Measurements from ENCODE around the gene PTGIR.

DNA sequence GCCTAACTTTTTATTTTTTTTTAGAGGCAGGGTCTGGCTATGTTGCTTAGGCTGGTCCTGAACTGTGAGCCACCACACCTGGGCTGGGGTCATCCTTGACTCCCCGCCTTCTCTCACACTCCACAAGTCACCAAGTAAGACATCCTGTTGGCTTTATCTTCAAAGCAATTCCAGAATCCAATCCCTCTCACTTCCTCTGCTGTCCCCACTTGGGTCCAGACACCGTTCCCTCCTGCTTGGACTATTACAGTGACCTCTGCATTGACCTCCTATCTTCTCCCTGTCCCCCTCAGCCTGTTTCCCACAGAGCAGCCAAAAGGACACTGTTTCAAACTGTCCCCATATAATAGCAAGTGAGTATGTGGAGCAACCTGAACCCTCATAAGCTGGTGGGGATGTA, 15.8 kb upstream of the PTGIR start:
- TF ChIP-seq KDM5A (IDR thresholded peaks at IDR 0.05) (no peak), CEBPB (IDR thresholded peaks at IDR 0.05) (no peak), POLR2A (IDR thresholded peaks at IDR 0.05; ENCODE audit: low read length) (no peak), RCOR1 (IDR thresholded peaks at IDR 0.05; ENCODE audit: low read depth, low read length) (no peak), ZSCAN20 (CRISPR knock-in tag; IDR thresholded peaks at IDR 0.05) (no peak), CHD2 (IDR thresholded peaks at IDR 0.05; ENCODE audit: low read length, partially characterized antibody) (no peak)
- TF ChIP-seq, protein P1, sequence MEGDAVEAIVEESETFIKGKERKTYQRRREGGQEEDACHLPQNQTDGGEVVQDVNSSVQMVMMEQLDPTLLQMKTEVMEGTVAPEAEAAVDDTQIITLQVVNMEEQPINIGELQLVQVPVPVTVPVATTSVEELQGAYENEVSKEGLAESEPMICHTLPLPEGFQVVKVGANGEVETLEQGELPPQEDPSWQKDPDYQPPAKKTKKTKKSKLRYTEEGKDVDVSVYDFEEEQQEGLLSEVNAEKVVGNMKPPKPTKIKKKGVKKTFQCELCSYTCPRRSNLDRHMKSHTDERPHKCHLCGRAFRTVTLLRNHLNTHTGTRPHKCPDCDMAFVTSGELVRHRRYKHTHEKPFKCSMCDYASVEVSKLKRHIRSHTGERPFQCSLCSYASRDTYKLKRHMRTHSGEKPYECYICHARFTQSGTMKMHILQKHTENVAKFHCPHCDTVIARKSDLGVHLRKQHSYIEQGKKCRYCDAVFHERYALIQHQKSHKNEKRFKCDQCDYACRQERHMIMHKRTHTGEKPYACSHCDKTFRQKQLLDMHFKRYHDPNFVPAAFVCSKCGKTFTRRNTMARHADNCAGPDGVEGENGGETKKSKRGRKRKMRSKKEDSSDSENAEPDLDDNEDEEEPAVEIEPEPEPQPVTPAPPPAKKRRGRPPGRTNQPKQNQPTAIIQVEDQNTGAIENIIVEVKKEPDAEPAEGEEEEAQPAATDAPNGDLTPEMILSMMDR (IDR thresholded peaks at IDR 0.05): no peak
- TF ChIP-seq, protein P2, sequence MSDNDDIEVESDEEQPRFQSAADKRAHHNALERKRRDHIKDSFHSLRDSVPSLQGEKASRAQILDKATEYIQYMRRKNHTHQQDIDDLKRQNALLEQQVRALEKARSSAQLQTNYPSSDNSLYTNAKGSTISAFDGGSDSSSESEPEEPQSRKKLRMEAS (IDR thresholded peaks at IDR 0.05): no peak
- TF ChIP-seq, protein P3, sequence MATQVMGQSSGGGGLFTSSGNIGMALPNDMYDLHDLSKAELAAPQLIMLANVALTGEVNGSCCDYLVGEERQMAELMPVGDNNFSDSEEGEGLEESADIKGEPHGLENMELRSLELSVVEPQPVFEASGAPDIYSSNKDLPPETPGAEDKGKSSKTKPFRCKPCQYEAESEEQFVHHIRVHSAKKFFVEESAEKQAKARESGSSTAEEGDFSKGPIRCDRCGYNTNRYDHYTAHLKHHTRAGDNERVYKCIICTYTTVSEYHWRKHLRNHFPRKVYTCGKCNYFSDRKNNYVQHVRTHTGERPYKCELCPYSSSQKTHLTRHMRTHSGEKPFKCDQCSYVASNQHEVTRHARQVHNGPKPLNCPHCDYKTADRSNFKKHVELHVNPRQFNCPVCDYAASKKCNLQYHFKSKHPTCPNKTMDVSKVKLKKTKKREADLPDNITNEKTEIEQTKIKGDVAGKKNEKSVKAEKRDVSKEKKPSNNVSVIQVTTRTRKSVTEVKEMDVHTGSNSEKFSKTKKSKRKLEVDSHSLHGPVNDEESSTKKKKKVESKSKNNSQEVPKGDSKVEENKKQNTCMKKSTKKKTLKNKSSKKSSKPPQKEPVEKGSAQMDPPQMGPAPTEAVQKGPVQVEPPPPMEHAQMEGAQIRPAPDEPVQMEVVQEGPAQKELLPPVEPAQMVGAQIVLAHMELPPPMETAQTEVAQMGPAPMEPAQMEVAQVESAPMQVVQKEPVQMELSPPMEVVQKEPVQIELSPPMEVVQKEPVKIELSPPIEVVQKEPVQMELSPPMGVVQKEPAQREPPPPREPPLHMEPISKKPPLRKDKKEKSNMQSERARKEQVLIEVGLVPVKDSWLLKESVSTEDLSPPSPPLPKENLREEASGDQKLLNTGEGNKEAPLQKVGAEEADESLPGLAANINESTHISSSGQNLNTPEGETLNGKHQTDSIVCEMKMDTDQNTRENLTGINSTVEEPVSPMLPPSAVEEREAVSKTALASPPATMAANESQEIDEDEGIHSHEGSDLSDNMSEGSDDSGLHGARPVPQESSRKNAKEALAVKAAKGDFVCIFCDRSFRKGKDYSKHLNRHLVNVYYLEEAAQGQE (IDR thresholded peaks at IDR 0.05): no peak
- TF ChIP-seq, protein P4, sequence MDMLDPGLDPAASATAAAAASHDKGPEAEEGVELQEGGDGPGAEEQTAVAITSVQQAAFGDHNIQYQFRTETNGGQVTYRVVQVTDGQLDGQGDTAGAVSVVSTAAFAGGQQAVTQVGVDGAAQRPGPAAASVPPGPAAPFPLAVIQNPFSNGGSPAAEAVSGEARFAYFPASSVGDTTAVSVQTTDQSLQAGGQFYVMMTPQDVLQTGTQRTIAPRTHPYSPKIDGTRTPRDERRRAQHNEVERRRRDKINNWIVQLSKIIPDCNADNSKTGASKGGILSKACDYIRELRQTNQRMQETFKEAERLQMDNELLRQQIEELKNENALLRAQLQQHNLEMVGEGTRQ (IDR thresholded peaks at IDR 0.05): no peak

Measured in A549 (cell line).